ENCODE measurements around the gene OSCP1. TPM values are rescaled to one million over a fixed set of nuclear protein-coding genes. Genes with fewer than 3 reads are reported as not detected.

OSCP1 gene
- total RNA-seq, 1 experiment from 2014 or later: 3.8 TPM

- H3K36me3 ChIP-seq (ENCODE audit: low read depth, low read length): peaks cover 61% of the 10 kb centered on the region
- H3K4me3 ChIP-seq (ENCODE audit: low read length): no peak overlapping the region
- BruUV-seq (replicated peaks): no TSS peak
- H4K20me1 ChIP-seq (ENCODE audit: low read length): no peaks in the 10 kb centered on the region
- H3K27me3 ChIP-seq (ENCODE audit: low read length): no peaks in the 10 kb centered on the region
- intact Hi-C loops (cut with micrococcal nuclease): no loop called here
- H3K9me3 ChIP-seq (ENCODE audit: low read length): no peaks in the 10 kb centered on the region
- H3K27ac ChIP-seq (ENCODE audit: low read length): no peak overlapping the region
- CTCF ChIA-PET: no interaction called here
- no peak for DNase-seq
- POLR2A ChIA-PET (ENCODE audit: unreplicated experiment): no interaction called here
- H3K4me1 ChIP-seq (ENCODE audit: insufficient read depth, low read length): no peaks in the 10 kb centered on the region
- no peaks in the 10 kb centered on the region for H3F3A ChIP-seq (ENCODE audit: low read length, unreplicated experiment)
- H3K79me2 ChIP-seq (ENCODE audit: low read length): peaks cover 5% of the 10 kb centered on the region; the same call in 1 of the 2 replicates
- no peak overlapping the region for H3K9ac ChIP-seq (ENCODE audit: low read length)
- TF ChIP-seq, protein P1, sequence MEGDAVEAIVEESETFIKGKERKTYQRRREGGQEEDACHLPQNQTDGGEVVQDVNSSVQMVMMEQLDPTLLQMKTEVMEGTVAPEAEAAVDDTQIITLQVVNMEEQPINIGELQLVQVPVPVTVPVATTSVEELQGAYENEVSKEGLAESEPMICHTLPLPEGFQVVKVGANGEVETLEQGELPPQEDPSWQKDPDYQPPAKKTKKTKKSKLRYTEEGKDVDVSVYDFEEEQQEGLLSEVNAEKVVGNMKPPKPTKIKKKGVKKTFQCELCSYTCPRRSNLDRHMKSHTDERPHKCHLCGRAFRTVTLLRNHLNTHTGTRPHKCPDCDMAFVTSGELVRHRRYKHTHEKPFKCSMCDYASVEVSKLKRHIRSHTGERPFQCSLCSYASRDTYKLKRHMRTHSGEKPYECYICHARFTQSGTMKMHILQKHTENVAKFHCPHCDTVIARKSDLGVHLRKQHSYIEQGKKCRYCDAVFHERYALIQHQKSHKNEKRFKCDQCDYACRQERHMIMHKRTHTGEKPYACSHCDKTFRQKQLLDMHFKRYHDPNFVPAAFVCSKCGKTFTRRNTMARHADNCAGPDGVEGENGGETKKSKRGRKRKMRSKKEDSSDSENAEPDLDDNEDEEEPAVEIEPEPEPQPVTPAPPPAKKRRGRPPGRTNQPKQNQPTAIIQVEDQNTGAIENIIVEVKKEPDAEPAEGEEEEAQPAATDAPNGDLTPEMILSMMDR (conservative IDR thresholded peaks at IDR 0.05; ENCODE audit: low read depth, low read length): no peak
- TF ChIP-seq EZH2 (IDR thresholded peaks at IDR 0.05; ENCODE audit: low read length, unreplicated experiment) (no peak), EZH2phosphoT487 (IDR thresholded peaks at IDR 0.05; ENCODE audit: borderline replicate concordance, low read length) (no peak)
- H3K9me2 ChIP-seq (replicated peaks; ENCODE audit: low read length): no peaks in the 10 kb centered on the region
- ATAC-seq: no peak
- no peak overlapping the region for H3K4me2 ChIP-seq (ENCODE audit: low read length)
- no peak overlapping the region for H2AFZ ChIP-seq (ENCODE audit: low read length)
Measured at GRCh38 chr1:36457691-36458090, 7.4 kb upstream of the OSCP1 start.

DNA sequence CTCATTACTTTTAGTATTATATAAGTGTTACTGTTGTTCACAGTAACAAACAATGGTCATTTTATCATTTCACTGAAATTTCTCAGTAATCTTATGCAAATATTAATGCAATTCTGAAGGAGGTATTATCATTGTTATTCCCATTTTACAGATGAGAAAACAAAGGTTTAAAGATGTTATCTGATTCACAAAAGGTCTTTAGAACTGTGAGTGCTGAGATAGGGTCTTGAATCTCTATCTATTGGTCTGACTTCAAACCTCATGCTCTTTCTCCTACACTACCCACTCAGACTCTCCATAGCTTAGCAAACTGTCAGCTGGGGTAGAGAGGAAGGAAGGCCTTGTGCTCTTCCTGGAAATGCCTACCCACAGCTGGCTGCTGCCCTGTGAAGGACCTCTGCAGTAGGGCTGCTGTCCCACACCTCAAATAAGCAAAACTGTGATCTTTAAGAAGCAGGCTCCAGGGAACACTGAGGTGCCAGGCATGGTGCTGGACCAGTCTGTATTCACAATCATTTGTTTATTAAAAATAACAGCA, 6.2 kb upstream of the OSCP1 start:
- Histone ChIP-seq H3K27ac (ENCODE audit: low read length) (no peak overlapping the region), H3K27me3 (ENCODE audit: low read length) (no peaks in the 10 kb centered on the region), H3K9me2 (replicated peaks; ENCODE audit: low read length) (no peaks in the 10 kb centered on the region), H4K20me1 (ENCODE audit: low read length) (no peaks in the 10 kb centered on the region), H3K9me3 (ENCODE audit: low read length) (no peaks in the 10 kb centered on the region), H3F3A (ENCODE audit: low read length, unreplicated experiment) (no peaks in the 10 kb centered on the region), H3K4me1 (ENCODE audit: insufficient read depth, low read length) (no peaks in the 10 kb centered on the region), H3K36me3 (ENCODE audit: low read depth, low read length) (peaks cover 51% of the 10 kb centered on the region), H3K4me3 (ENCODE audit: low read length) (no peak overlapping the region), H2AFZ (ENCODE audit: low read length) (no peak overlapping the region), H3K4me2 (ENCODE audit: low read length) (no peak overlapping the region), H3K9ac (ENCODE audit: low read length) (no peak overlapping the region), H3K79me2 (ENCODE audit: low read length) (no peaks in the 10 kb centered on the region)
- ChIA-PET POLR2A (ENCODE audit: unreplicated experiment) (no interaction called here), CTCF (no interaction called here)
- no peak for DNase-seq
- TF ChIP-seq EZH2 (IDR thresholded peaks at IDR 0.05; ENCODE audit: low read length, unreplicated experiment): no peak
- no peak for TF ChIP-seq EZH2phosphoT487 (IDR thresholded peaks at IDR 0.05; ENCODE audit: borderline replicate concordance, low read length)
- no TSS peak for BruUV-seq (replicated peaks)
- intact Hi-C loops (cut with micrococcal nuclease): no loop called here
- ATAC-seq: no peak

DNA sequence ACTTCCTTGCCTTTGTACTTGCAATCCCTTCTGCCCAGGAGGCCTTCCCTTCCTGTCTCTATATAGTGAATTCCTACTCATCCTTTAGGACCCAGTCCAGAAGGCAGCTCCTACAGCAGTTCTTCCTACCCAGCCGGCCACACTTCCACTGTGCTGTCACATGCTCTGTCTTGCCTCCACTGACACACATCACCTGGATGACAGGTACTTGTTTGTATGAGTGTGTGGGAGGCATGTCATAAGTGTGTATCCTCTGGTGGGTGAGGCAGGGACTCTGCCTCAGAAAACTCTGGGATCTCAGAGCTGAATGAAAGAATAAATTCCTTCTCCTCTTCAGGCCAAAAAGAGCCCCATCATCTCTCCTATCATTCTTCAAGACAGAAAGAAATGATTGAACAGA, 5.1 kb upstream of the OSCP1 start:
- no peaks in the 10 kb centered on the region for H3K9me3 ChIP-seq (ENCODE audit: low read length)
- intact Hi-C loops (cut with micrococcal nuclease): no loop called here
- no peak overlapping the region for H2AFZ ChIP-seq (ENCODE audit: low read length)
- H3K79me2 ChIP-seq (ENCODE audit: low read length): no peaks in the 10 kb centered on the region
- no peak for ATAC-seq
- H3K4me3 ChIP-seq (ENCODE audit: low read length): no peak overlapping the region
- H3K36me3 ChIP-seq (ENCODE audit: low read depth, low read length): peaks cover 40% of the 10 kb centered on the region
- peaks cover 4% of the 10 kb centered on the region for H3K4me1 ChIP-seq (ENCODE audit: insufficient read depth, low read length)
- CTCF ChIA-PET: no interaction called here
- no peak overlapping the region for H3K4me2 ChIP-seq (ENCODE audit: low read length)
- no peak overlapping the region for H3K9ac ChIP-seq (ENCODE audit: low read length)
- no peak for DNase-seq
- POLR2A ChIA-PET (ENCODE audit: unreplicated experiment): no interaction called here
- no peaks in the 10 kb centered on the region for H4K20me1 ChIP-seq (ENCODE audit: low read length)
- H3K27me3 ChIP-seq (ENCODE audit: low read length): no peaks in the 10 kb centered on the region
- BruUV-seq (replicated peaks): no TSS peak
- H3K27ac ChIP-seq (ENCODE audit: low read length): no peak overlapping the region
- no peaks in the 10 kb centered on the region for H3K9me2 ChIP-seq (replicated peaks; ENCODE audit: low read length)
- TF ChIP-seq EZH2phosphoT487 (IDR thresholded peaks at IDR 0.05; ENCODE audit: borderline replicate concordance, low read length) (no peak), EZH2 (IDR thresholded peaks at IDR 0.05; ENCODE audit: low read length, unreplicated experiment) (no peak)
- TF ChIP-seq, protein P1 (conservative IDR thresholded peaks at IDR 0.05; ENCODE audit: low read depth, low read length): no peak
- no peaks in the 10 kb centered on the region for H3F3A ChIP-seq (ENCODE audit: low read length, unreplicated experiment)

Data from PC-3 (cell line).